Measurements from ENCODE around the gene IQUB. TPM values are rescaled to one million over a fixed set of nuclear protein-coding genes. Genes with fewer than 3 reads are reported as not detected.
A peak's percentile ranks its signal among the peaks of the same experiment; 100 is the strongest.

Gene IQUB
- total RNA-seq, 3 donors from 2014 or later (not counting 1 experiment from before 2014, with no cell fraction given): 0.09 to 0.45 (median 0.18) TPM

- peaks cover 5% of the 10 kb centered on the region for H3K4me1 ChIP-seq (ENCODE audit: control insufficient read depth, insufficient read depth, low read length)
- H3K4me3 ChIP-seq (ENCODE audit: low read length): peak overlapping the region; percentile 92
- Mint-ChIP-seq H3K4me1 (peaks cover 0 to 5% of the 10 kb centered on the region in 2 donors), H3K36me3 (no peaks in the 10 kb centered on the region), H3K4me3 (no peak overlapping the region), H3K27ac (no peak overlapping the region), H3K27me3 (ENCODE audit: low read depth in 2 of 2) (peaks cover 0 to 7% of the 10 kb centered on the region in 2 donors), H3K9me3 (no peaks in the 10 kb centered on the region)
- WGBS (ENCODE audit: insufficient coverage): 57% methylated on average over 4 of the region's 4 CpGs
- peak overlapping the region; percentile 63 for H3K27ac ChIP-seq (ENCODE audit: low read length)
- no peaks in the 10 kb centered on the region for H3K27me3 ChIP-seq (ENCODE audit: control insufficient read depth, insufficient read depth, low read length)
- H3K9me3 ChIP-seq (ENCODE audit: control insufficient read depth, insufficient read depth, low read length): no peaks in the 10 kb centered on the region
- no peak for TF ChIP-seq CTCF (IDR thresholded peaks at IDR 0.05)
- intact Hi-C loops (cut with micrococcal nuclease): no loop called here
- no peak for DNase-seq
- peaks cover 4% of the 10 kb centered on the region for H3K36me3 ChIP-seq (ENCODE audit: control insufficient read depth, insufficient read depth, low read length)
- ATAC-seq: no peak
These were observed 24.0 kb upstream of the IQUB start for GRCh38 chr7:123558289-123558874.

- intact Hi-C loops (cut with micrococcal nuclease): loop anchor here (1.0 to 2.0 kb wide), 2 partner anchors 23 to 191 kb away; partner anchors contain the start of genes IQUB and WASL
- Mint-ChIP-seq H3K4me1 (peaks cover 0 to 13% of the 10 kb centered on the region in 2 donors), H3K27me3 (ENCODE audit: low read depth in 2 of 2) (peaks cover 0 to 7% of the 10 kb centered on the region in 2 donors), H3K36me3 (no peaks in the 10 kb centered on the region), H3K9me3 (no peaks in the 10 kb centered on the region), H3K4me3 (no peak within 1 kb of the TSS), H3K27ac (no peak within 1 kb of the TSS)
- under 1% methylated on average over 40 of the region's 40 CpGs for WGBS (ENCODE audit: insufficient coverage)
- H3K36me3 ChIP-seq (ENCODE audit: control insufficient read depth, insufficient read depth, low read length): peaks cover 5% of the 10 kb centered on the region
- peaks cover 5% of the 10 kb centered on the region for H3K4me1 ChIP-seq (ENCODE audit: control insufficient read depth, insufficient read depth, low read length)
- H3K27ac ChIP-seq (ENCODE audit: low read length): peak within 1 kb of the TSS; percentile 77
- no peaks in the 10 kb centered on the region for H3K27me3 ChIP-seq (ENCODE audit: control insufficient read depth, insufficient read depth, low read length)
- TF ChIP-seq CTCF (IDR thresholded peaks at IDR 0.05): no peak
- peak; percentile 97 to 100 (median 99) for ATAC-seq
- no peaks in the 10 kb centered on the region for H3K9me3 ChIP-seq (ENCODE audit: control insufficient read depth, insufficient read depth, low read length)
- DNase-seq: peak; percentile 88 to 100
- H3K4me3 ChIP-seq (ENCODE audit: low read length): peak within 1 kb of the TSS; percentile 92
These were observed 23.2 kb upstream of the IQUB start, which contains the start of gene NDUFA5 for GRCh38 chr7:123557398-123558288. TSS of gene NDUFA5 (minus strand) at chr7:123557818. CDS start at chr7:123557795, 23 bp downstream.

- Mint-ChIP-seq H3K27me3 (ENCODE audit: low read depth in 2 of 2) (peaks cover 0 to 7% of the 10 kb centered on the region in 2 donors), H3K27ac (no peak overlapping the region), H3K4me3 (no peak overlapping the region), H3K9me3 (no peaks in the 10 kb centered on the region), H3K36me3 (no peaks in the 10 kb centered on the region), H3K4me1 (peaks cover 0 to 13% of the 10 kb centered on the region in 2 donors)
- WGBS (ENCODE audit: insufficient coverage): 9% methylated on average over 12 of the region's 12 CpGs
- Histone ChIP-seq H3K27ac (ENCODE audit: low read length) (peak overlapping the region; percentile 77), H3K4me1 (ENCODE audit: control insufficient read depth, insufficient read depth, low read length) (peaks cover 5% of the 10 kb centered on the region), H3K27me3 (ENCODE audit: control insufficient read depth, insufficient read depth, low read length) (no peaks in the 10 kb centered on the region), H3K4me3 (ENCODE audit: low read length) (peak overlapping the region; percentile 92), H3K36me3 (ENCODE audit: control insufficient read depth, insufficient read depth, low read length) (peaks cover 6% of the 10 kb centered on the region), H3K9me3 (ENCODE audit: control insufficient read depth, insufficient read depth, low read length) (no peaks in the 10 kb centered on the region)
- intact Hi-C loops (cut with micrococcal nuclease): loop anchor here (1.0 to 2.0 kb wide), 2 partner anchors 23 to 192 kb away; partner anchors contain the start of genes IQUB and WASL
- no peak for ATAC-seq
- no peak for DNase-seq
- no peak for TF ChIP-seq CTCF (IDR thresholded peaks at IDR 0.05)
These were observed 22.6 kb upstream of the IQUB start for GRCh38 chr7:123557016-123557397.
